ENCODE data around the gene SLC6A15. TPM values are rescaled to one million over a fixed set of nuclear protein-coding genes. Genes with fewer than 3 reads are reported as not detected.

Gene SLC6A15
- total and polyA plus RNA-seq, 2 experiments from 2014 or later = 2.2 to 6.2 TPM

- H3K79me2 ChIP-seq = no peaks in the 10 kb centered on the region
- DNase-seq (ENCODE audit: low spot score) = peak; percentile 53
- no peak overlapping the region for H3K4me3 ChIP-seq
- H3K4me2 ChIP-seq = no peak overlapping the region
- no peaks in the 10 kb centered on the region for H3K36me3 ChIP-seq (replicated peaks; ENCODE audit: insufficient read depth, low read depth)
- TF ChIP-seq CTCF (IDR thresholded peaks at IDR 0.05; ENCODE audit: poor library complexity) = peak; percentile 92
- no peak for TF ChIP-seq EZH2phosphoT487 (IDR thresholded peaks at IDR 0.05; ENCODE audit: low read depth, severe bottlenecking, unreplicated experiment)
- H2AFZ ChIP-seq = no peak overlapping the region
- no peaks in the 10 kb centered on the region for H3K9me2 ChIP-seq (replicated peaks; ENCODE audit: insufficient read depth)
- H4K20me1 ChIP-seq (ENCODE audit: insufficient read depth, poor library complexity, severe bottlenecking) = no peaks in the 10 kb centered on the region
- 98% methylated on average over 2 of the region's 2 CpGs for WGBS (ENCODE audit: low lambda C conversion rate, missing lambda C conversion rate)
- H3K27ac ChIP-seq = no peak overlapping the region
- no peaks in the 10 kb centered on the region for H3K27me3 ChIP-seq
- no peaks in the 10 kb centered on the region for H3K4me1 ChIP-seq (ENCODE audit: insufficient read depth)
- no peaks in the 10 kb centered on the region for H3K9me3 ChIP-seq (ENCODE audit: low read depth)
Observed at GRCh38 chr12:84842406-84843013, 70.1 kb downstream of the SLC6A15 start.

- TF ChIP-seq EZH2phosphoT487 (IDR thresholded peaks at IDR 0.05; ENCODE audit: low read depth, severe bottlenecking, unreplicated experiment) = no peak
- TF ChIP-seq EZH2 (IDR thresholded peaks at IDR 0.05; ENCODE audit: borderline replicate concordance) = no peak
- TF ChIP-seq CTCF (IDR thresholded peaks at IDR 0.05; ENCODE audit: poor library complexity) = no peak
- DNase-seq (ENCODE audit: low spot score) = no peak
- no peaks in the 10 kb centered on the region for H3K79me2 ChIP-seq
- H2AFZ ChIP-seq = no peak overlapping the region
- H3K27me3 ChIP-seq = no peaks in the 10 kb centered on the region
- no peaks in the 10 kb centered on the region for H3K4me1 ChIP-seq (ENCODE audit: insufficient read depth)
- no peaks in the 10 kb centered on the region for H4K20me1 ChIP-seq (ENCODE audit: insufficient read depth, poor library complexity, severe bottlenecking)
- H3K4me2 ChIP-seq = no peak overlapping the region
- H3K27ac ChIP-seq = no peak overlapping the region
- WGBS (ENCODE audit: low lambda C conversion rate, missing lambda C conversion rate) = 38% methylated on average over 1 of the region's 1 CpG
- H3K36me3 ChIP-seq (replicated peaks; ENCODE audit: insufficient read depth, low read depth) = no peaks in the 10 kb centered on the region
- H3K9me3 ChIP-seq (ENCODE audit: low read depth) = no peaks in the 10 kb centered on the region
- H3K9me2 ChIP-seq (replicated peaks; ENCODE audit: insufficient read depth) = no peaks in the 10 kb centered on the region
- H3K4me3 ChIP-seq = no peak overlapping the region
Observed at GRCh38 chr12:84841591-84841990, 71.0 kb downstream of the SLC6A15 start.

GRCh38 chr12:84840356-84840755 lies 72.2 kb downstream of the SLC6A15 start:
- TF ChIP-seq EZH2phosphoT487 (IDR thresholded peaks at IDR 0.05; ENCODE audit: low read depth, severe bottlenecking, unreplicated experiment) (no peak), EZH2 (IDR thresholded peaks at IDR 0.05; ENCODE audit: borderline replicate concordance) (no peak), CTCF (IDR thresholded peaks at IDR 0.05; ENCODE audit: poor library complexity) (no peak)
- no peak for DNase-seq (ENCODE audit: low spot score)
- Histone ChIP-seq H3K9me2 (replicated peaks; ENCODE audit: insufficient read depth) (no peaks in the 10 kb centered on the region), H4K20me1 (ENCODE audit: insufficient read depth, poor library complexity, severe bottlenecking) (no peaks in the 10 kb centered on the region), H3K4me3 (no peak overlapping the region), H3K36me3 (replicated peaks; ENCODE audit: insufficient read depth, low read depth) (no peaks in the 10 kb centered on the region), H2AFZ (no peak overlapping the region), H3K27ac (no peak overlapping the region), H3K27me3 (no peaks in the 10 kb centered on the region), H3K9me3 (ENCODE audit: low read depth) (no peaks in the 10 kb centered on the region), H3K79me2 (no peaks in the 10 kb centered on the region), H3K4me2 (no peak overlapping the region), H3K4me1 (ENCODE audit: insufficient read depth) (no peaks in the 10 kb centered on the region)

- H3K27ac ChIP-seq = no peak overlapping the region
- no peaks in the 10 kb centered on the region for H3K27me3 ChIP-seq
- WGBS (ENCODE audit: low lambda C conversion rate, missing lambda C conversion rate) = 100% methylated on average over 1 of the region's 1 CpG
- H4K20me1 ChIP-seq (ENCODE audit: insufficient read depth, poor library complexity, severe bottlenecking) = no peaks in the 10 kb centered on the region
- TF ChIP-seq EZH2 (IDR thresholded peaks at IDR 0.05; ENCODE audit: borderline replicate concordance) (no peak), EZH2phosphoT487 (IDR thresholded peaks at IDR 0.05; ENCODE audit: low read depth, severe bottlenecking, unreplicated experiment) (no peak), CTCF (IDR thresholded peaks at IDR 0.05; ENCODE audit: poor library complexity) (no peak)
- no peaks in the 10 kb centered on the region for H3K36me3 ChIP-seq (replicated peaks; ENCODE audit: insufficient read depth, low read depth)
- H3K4me2 ChIP-seq = no peak overlapping the region
- no peak for DNase-seq (ENCODE audit: low spot score)
- no peaks in the 10 kb centered on the region for H3K79me2 ChIP-seq
- H2AFZ ChIP-seq = no peak overlapping the region
- no peak overlapping the region for H3K4me3 ChIP-seq
- no peaks in the 10 kb centered on the region for H3K9me3 ChIP-seq (ENCODE audit: low read depth)
- no peaks in the 10 kb centered on the region for H3K9me2 ChIP-seq (replicated peaks; ENCODE audit: insufficient read depth)
- no peaks in the 10 kb centered on the region for H3K4me1 ChIP-seq (ENCODE audit: insufficient read depth)
Observed at GRCh38 chr12:84826925-84827324, 85.7 kb downstream of the SLC6A15 start.
